Fibroblast of mammary gland (primary cell): Measurements from ENCODE around the gene GLB1L2.

ENCODE experiments used
- DNase-seq: peaks from one replicate; pipeline ENCODE4 v3.0.0-alpha.2; 2010; ENCODE audit warnings: low read depth
- H3K4me3 ChIP-seq: 2 replicates; pipeline ENCODE4 v1.5.1; 2011; ENCODE audit warnings: low read depth, mild to moderate bottlenecking, low read length, moderate library complexity; ENCODE audit not compliant: control insufficient read depth
- CTCF ChIP-seq: conservative IDR thresholded peaks from 2 replicates; pipeline ENCODE4 v1.5.1; 2011; ENCODE audit warnings: low read depth, low read length, inconsistent platforms; ENCODE audit not compliant: control insufficient read depth, insufficient read depth

Gene GLB1L2

GRCh38 chr11:134393638-134394037 lies 61.9 kb downstream of the GLB1L2 start:
- TF ChIP-seq CTCF = no peak

GRCh38 chr11:134394311-134394710 lies 62.5 kb downstream of the GLB1L2 start:
- no peak for DNase-seq
- TF ChIP-seq CTCF = no peak
- no peak overlapping the region for H3K4me3 ChIP-seq

More at GRCh38 chr11:134393638-134394037, 61.9 kb downstream of the GLB1L2 start:
- no peak for DNase-seq
- H3K4me3 ChIP-seq = no peak overlapping the region

DNA sequence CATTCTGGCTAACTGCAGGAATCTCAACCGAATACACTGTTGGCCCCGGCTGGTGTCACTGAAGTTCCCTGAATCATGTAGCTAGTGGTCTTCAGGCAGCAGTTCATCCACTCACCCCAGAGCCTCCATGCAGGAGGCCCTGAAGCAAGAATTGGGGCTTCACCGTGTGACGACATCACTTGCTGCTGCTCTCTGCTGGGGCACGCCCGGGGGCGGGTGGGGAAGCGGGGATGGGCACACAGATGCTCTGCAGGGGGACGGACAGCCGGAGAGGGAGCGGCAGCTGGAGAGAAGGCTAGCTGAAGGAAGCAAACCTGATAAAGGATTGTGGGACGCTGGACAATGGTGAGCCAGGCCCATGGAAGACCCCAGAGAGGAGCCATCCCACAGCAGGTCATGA lies 63.2 kb downstream of the GLB1L2 start:
- DNase-seq = no peak
- no peak for TF ChIP-seq CTCF
- no peak overlapping the region for H3K4me3 ChIP-seq

- TF ChIP-seq CTCF = no peak
- DNase-seq = no peak
- no peak overlapping the region for H3K4me3 ChIP-seq
Measured at GRCh38 chr11:134397304-134398078, 65.7 kb downstream of the GLB1L2 start.

GRCh38 chr11:134398079-134398444 lies 66.3 kb downstream of the GLB1L2 start:
- TF ChIP-seq CTCF = no peak
- DNase-seq = no peak
- H3K4me3 ChIP-seq = no peak overlapping the region

DNA sequence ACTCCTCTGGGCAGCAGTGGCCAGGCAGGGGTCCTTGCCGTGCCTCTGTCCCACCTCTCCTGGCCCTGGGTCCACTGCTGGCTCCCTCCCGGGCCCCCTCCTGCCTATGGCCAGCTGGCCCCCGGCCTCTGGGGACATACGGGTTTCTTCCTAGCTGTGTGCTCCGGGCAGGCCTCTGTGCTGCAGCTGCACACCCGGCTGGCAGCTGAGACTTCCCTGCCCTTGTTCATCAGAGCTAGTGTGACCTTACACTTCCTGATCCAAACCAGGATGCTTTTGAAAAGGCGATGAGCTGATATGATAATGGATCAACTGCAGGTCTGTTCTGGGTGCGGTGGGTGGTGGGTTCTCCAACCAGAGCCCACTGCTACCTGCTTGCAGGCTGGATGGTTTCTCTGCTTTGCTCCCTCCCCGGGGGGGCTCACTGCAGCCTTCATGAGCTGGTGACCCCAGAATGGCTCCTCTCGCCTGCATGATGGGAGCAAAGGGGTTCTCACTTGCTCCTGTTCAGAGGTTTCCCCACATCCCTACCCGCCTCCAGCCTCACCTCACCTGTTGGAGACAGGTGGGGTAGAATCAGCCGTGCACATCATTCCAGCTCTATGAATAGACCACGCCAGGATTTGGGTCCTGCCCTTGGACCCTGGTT lies 67.0 kb downstream of the GLB1L2 start:
- H3K4me3 ChIP-seq = no peak overlapping the region
- no peak for DNase-seq
- TF ChIP-seq CTCF = no peak
